ENCODE data around the gene MYH9. TPM values are rescaled to one million over a fixed set of nuclear protein-coding genes. Genes with fewer than 3 reads are reported as not detected.

Gene MYH9
- total RNA-seq, 2 donors from 2014 or later: 125 to 229 TPM

- Histone ChIP-seq H3K27me3 (no peaks in the 10 kb centered on the region), H3K27ac (peak overlapping the region; percentile 85 to 87), H3K36me3 (peaks cover 25% of the 10 kb centered on the region), H3K9me3 (no peaks in the 10 kb centered on the region), H3K4me1 (peaks cover 0 to 100% of the 10 kb centered on the region in 2 donors), H3K4me3 (no peak overlapping the region)
- DNase-seq (ENCODE audit: low spot score): no peak
- no peak for TF ChIP-seq CTCF (IDR thresholded peaks at IDR 0.05)
These were observed 29.0 kb downstream of the MYH9 start for GRCh38 chr22:36358533-36359469.

- H3K27me3 ChIP-seq: no peaks in the 10 kb centered on the region
- no peak for DNase-seq (ENCODE audit: low spot score)
- H3K4me1 ChIP-seq: peaks cover 0 to 100% of the 10 kb centered on the region in 2 donors
- no peaks in the 10 kb centered on the region for H3K9me3 ChIP-seq
- H3K36me3 ChIP-seq: peaks cover 15% of the 10 kb centered on the region
- peak overlapping the region; percentile 85 to 87 for H3K27ac ChIP-seq
- TF ChIP-seq CTCF (IDR thresholded peaks at IDR 0.05): no peak
- H3K4me3 ChIP-seq: no peak overlapping the region
These were observed 30.8 kb downstream of the MYH9 start for GRCh38 chr22:36356708-36357624.

- TF ChIP-seq CTCF (IDR thresholded peaks at IDR 0.05): no peak
- H3K27ac ChIP-seq: peak overlapping the region; percentile 85 to 87
- no peaks in the 10 kb centered on the region for H3K27me3 ChIP-seq
- no peaks in the 10 kb centered on the region for H3K9me3 ChIP-seq
- H3K4me3 ChIP-seq: peak overlapping the region in 1 of 2 donors; percentile 4
- H3K36me3 ChIP-seq: peaks cover 12% of the 10 kb centered on the region
- H3K4me1 ChIP-seq: peaks cover 0 to 100% of the 10 kb centered on the region in 2 donors
- DNase-seq (ENCODE audit: low spot score): no peak
These were observed 31.9 kb downstream of the MYH9 start for GRCh38 chr22:36355894-36356293.

GRCh38 chr22:36355362-36355761 is 32.4 kb downstream of the MYH9 start:
- Histone ChIP-seq H3K4me1 (peaks cover 0 to 100% of the 10 kb centered on the region in 2 donors), H3K36me3 (peaks cover 8% of the 10 kb centered on the region), H3K27me3 (no peaks in the 10 kb centered on the region), H3K4me3 (peak overlapping the region in 1 of 2 donors; percentile 4), H3K27ac (peak overlapping the region; percentile 85 to 87), H3K9me3 (no peaks in the 10 kb centered on the region)
- no peak for DNase-seq (ENCODE audit: low spot score)
- TF ChIP-seq CTCF (IDR thresholded peaks at IDR 0.05): no peak

- Histone ChIP-seq H3K27ac (peak overlapping the region; percentile 85 to 87), H3K27me3 (no peaks in the 10 kb centered on the region), H3K4me3 (peak overlapping the region in 1 of 2 donors; percentile 11), H3K36me3 (peaks cover 19% of the 10 kb centered on the region), H3K9me3 (no peaks in the 10 kb centered on the region), H3K4me1 (peaks cover 0 to 98% of the 10 kb centered on the region in 2 donors)
- no peak for TF ChIP-seq CTCF (IDR thresholded peaks at IDR 0.05)
- DNase-seq (ENCODE audit: low spot score): peak; percentile 85
These were observed 34.8 kb downstream of the MYH9 start for GRCh38 chr22:36352803-36353507.

Measured in right atrium auricular region (tissue), 2 donors.